NCI-H1105 (cell line): ENCODE measurements around the gene RPS6KA1.
"Not testable (repeated sequence)": the region's sequence is repeated elsewhere in the genome, so short reads cannot be mapped to it uniquely, and the experiment has no call there.

Experiments
- DNase-seq: peaks from one replicate; lab custom pipeline; 2025; lab: John Stamatoyannopoulos, UW

Gene RPS6KA1

GRCh38 chr1:26529655-26530409, at the start of gene RPS6KA1:
Gene RPS6KA1, plus strand, starts transcription at chr1:26529761. Its CDS starts 160 bp downstream, at chr1:26529921.
- peak; percentile 77 for DNase-seq

GRCh38 chr1:26482921-26483320, 46.6 kb upstream of the RPS6KA1 start:
- DNase-seq, result no peak

GRCh38 chr1:26483980-26484379, 45.6 kb upstream of the RPS6KA1 start:
- no peak for DNase-seq

GRCh38 chr1:26490155-26490554, 39.4 kb upstream of the RPS6KA1 start:
- no peak for DNase-seq

GRCh38 chr1:26493267-26493666, 36.3 kb upstream of the RPS6KA1 start:
- no peak for DNase-seq

GRCh38 chr1:26493938-26494337, 35.6 kb upstream of the RPS6KA1 start:
- no peak for DNase-seq

GRCh38 chr1:26496861-26497260, 32.7 kb upstream of the RPS6KA1 start:
- DNase-seq, result no peak

GRCh38 chr1:26498894-26499293, 30.7 kb upstream of the RPS6KA1 start:
- DNase-seq, result no peak

- peak; percentile 91 for DNase-seq
Observed at GRCh38 chr1:26500488-26501175, 28.9 kb upstream of the RPS6KA1 start.

GRCh38 chr1:26510711-26511110, 18.9 kb upstream of the RPS6KA1 start:
- not testable (repeated sequence) for DNase-seq

GRCh38 chr1:26515836-26516235, 13.7 kb upstream of the RPS6KA1 start:
- not testable (repeated sequence) for DNase-seq

- DNase-seq, result no peak
Observed at GRCh38 chr1:26516987-26517765, 12.4 kb upstream of the RPS6KA1 start.

GRCh38 chr1:26517766-26518049, 11.9 kb upstream of the RPS6KA1 start:
- no peak for DNase-seq

- DNase-seq, result no peak
Observed at GRCh38 chr1:26518355-26518754, 11.2 kb upstream of the RPS6KA1 start.

- no peak for DNase-seq
Observed at GRCh38 chr1:26520339-26520738, 9.2 kb upstream of the RPS6KA1 start.

- DNase-seq, result no peak
Observed at GRCh38 chr1:26521669-26522030, 7.9 kb upstream of the RPS6KA1 start.

GRCh38 chr1:26522073-26522472, 7.5 kb upstream of the RPS6KA1 start:
- no peak for DNase-seq

GRCh38 chr1:26524181-26524580, 5.4 kb upstream of the RPS6KA1 start:
- DNase-seq, result no peak

GRCh38 chr1:26526287-26526686, 3.3 kb upstream of the RPS6KA1 start:
- no peak for DNase-seq

GRCh38 chr1:26529405-26529654, 231 bp upstream of the RPS6KA1 start:
- no peak for DNase-seq

GRCh38 chr1:26530410-26530894, 891 bp downstream of the RPS6KA1 start:
- DNase-seq, result peak; percentile 40

GRCh38 chr1:26530895-26531598, 1.5 kb downstream of the RPS6KA1 start:
- DNase-seq, result peak; percentile 89
